GM23338 (cell line): ENCODE results near the gene UTP11. TPM values are rescaled to one million over a fixed set of nuclear protein-coding genes. Genes with fewer than 3 reads are reported as not detected.

Source experiments
- ATAC-seq: fragments of 200-7000 bp; cut with Tn5 transposase; 3 replicates; pipeline ENCODE4 v1.9.1; 2020
- DNase-seq: peaks from one replicate; pipeline ENCODE4 v3.0.0-alpha.2; 2015; ENCODE audit warnings: low spot score
- H2AFZ ChIP-seq: fragments of 200-600 bp; sonication (generic); 2 replicates; pipeline ENCODE4 v1.8.0; 2016; ENCODE audit warnings: antibody characterized with exemption, mild to moderate bottlenecking, moderate library complexity
- H3F3A ChIP-seq: fragments of 200-600 bp; sonication (generic); replicated peaks from 2 replicates; pipeline ENCODE4 v1.8.0; 2017; ENCODE audit warnings: antibody characterized with exemption, mixed run types, low read depth
- H3K27ac ChIP-seq: fragments of 200-600 bp; sonication (generic); 2 replicates; pipeline ENCODE4 v1.6.1; 2016; ENCODE audit warnings: low read depth
- H3K27me3 ChIP-seq: fragments of 200-600 bp; sonication (generic); 2 replicates; pipeline ENCODE4 v1.8.0; 2016; ENCODE audit warnings: mild to moderate bottlenecking, mixed run types, moderate library complexity; ENCODE audit not compliant: insufficient read depth
- H3K36me3 ChIP-seq: fragments of 200-600 bp; sonication (generic); 2 replicates; pipeline ENCODE4 v1.8.0; 2016; ENCODE audit warnings: mild to moderate bottlenecking; ENCODE audit not compliant: insufficient read depth
- H3K4me1 ChIP-seq: fragments of 200-600 bp; sonication (generic); 2 replicates; pipeline ENCODE4 v1.8.0; 2016; ENCODE audit warnings: mild to moderate bottlenecking, moderate library complexity; ENCODE audit not compliant: insufficient read depth
- H3K4me2 ChIP-seq: fragments of 200-600 bp; sonication (generic); 2 replicates; pipeline ENCODE4 v1.7.1; 2017; ENCODE audit warnings: mixed run types
- H3K4me3 ChIP-seq: fragments of 200-600 bp; sonication (generic); 2 replicates; pipeline ENCODE4 v1.6.1; 2016; ENCODE audit warnings: mixed run types
- H3K79me2 ChIP-seq: fragments of 200-600 bp; sonication (generic); replicated peaks from 2 replicates; pipeline ENCODE4 v1.8.0; 2017; ENCODE audit warnings: mild to moderate bottlenecking; ENCODE audit not compliant: insufficient read depth
- H3K9me2 ChIP-seq: fragments of 200-600 bp; sonication (generic); 2 replicates; pipeline ENCODE4 v1.8.0; 2017; ENCODE audit not compliant: insufficient read depth
- H4K20me1 ChIP-seq: fragments of 200-600 bp; sonication (generic); replicated peaks from 2 replicates; pipeline ENCODE4 v1.8.0; 2017; ENCODE audit warnings: mild to moderate bottlenecking; ENCODE audit not compliant: insufficient read depth
- H3K27ac Mint-ChIP-seq: 2 replicates; pipeline ENCODE4 v1.8.0; 2020; ENCODE audit warnings: inconsistent platforms, mild to moderate bottlenecking, moderate library complexity, mixed read lengths
- H3K27me3 Mint-ChIP-seq: 3 replicates; pipeline ENCODE4 v1.8.0; 2022; ENCODE audit warnings: low read depth, mild to moderate bottlenecking, moderate library complexity, mixed read lengths, inconsistent platforms; ENCODE audit not compliant: insufficient read depth, poor library complexity
- H3K36me3 Mint-ChIP-seq: 3 replicates; pipeline ENCODE4 v1.8.0; 2021; ENCODE audit warnings: low read depth, mild to moderate bottlenecking, inconsistent platforms, moderate library complexity, mixed read lengths
- H3K4me1 Mint-ChIP-seq: 3 replicates; pipeline ENCODE4 v1.8.0; 2020; ENCODE audit warnings: mild to moderate bottlenecking, inconsistent platforms, mixed read lengths
- H3K4me3 Mint-ChIP-seq: 3 replicates; pipeline ENCODE4 v1.8.0; 2021; ENCODE audit warnings: moderate library complexity, mild to moderate bottlenecking, inconsistent platforms, mixed read lengths
- H3K9me3 Mint-ChIP-seq: 3 replicates; pipeline ENCODE4 v1.8.0; 2020; ENCODE audit warnings: moderate library complexity, mild to moderate bottlenecking, inconsistent platforms, mixed read lengths
- CREB1 ChIP-seq: fragments of 250-450 bp; sonication (Bioruptor Pico); IDR thresholded peaks from 2 replicates; pipeline ENCODE4 v1.5.0; 2020; ENCODE audit warnings: low read depth, mild to moderate bottlenecking, moderate library complexity
- EZH2 ChIP-seq: fragments of 200-600 bp; sonication (generic); IDR thresholded peaks from one replicate; pipeline ENCODE4 v1.8.0; 2017; ENCODE audit warnings: antibody characterized with exemption, mild to moderate bottlenecking, low read depth; ENCODE audit not compliant: unreplicated experiment
- EZH2phosphoT487 ChIP-seq: fragments of 200-600 bp; sonication (generic); IDR thresholded peaks from one replicate; pipeline ENCODE4 v1.8.1; 2018; ENCODE audit warnings: antibody characterized with exemption; ENCODE audit not compliant: unreplicated experiment
- POLR2AphosphoS5 ChIP-seq: IDR thresholded peaks from 2 replicates; pipeline ENCODE4 v1.6.1; 2016; ENCODE audit warnings: antibody characterized with exemption, low read depth
- STAT1 ChIP-seq: IDR thresholded peaks from one replicate; pipeline ENCODE4 v1.6.1; 2016; ENCODE audit warnings: antibody characterized with exemption; ENCODE audit not compliant: unreplicated experiment
- ZNF114 ChIP-seq: fragments of 250-450 bp; sonication (Bioruptor Pico); IDR thresholded peaks from 2 replicates; pipeline ENCODE4 v1.5.0; 2020; ENCODE audit warnings: mild to moderate bottlenecking, moderate library complexity
- polyA plus RNA-seq: library from polyadenylated mRNA; unstranded; fragments of >200 nt; fragmentation: Nextera tagmentation; extraction: Ambion mirVana; gene quantifications from 2 replicates; pipeline ENCODE4 v1.2.1, GENCODE V29; 2016
- total RNA-seq: library from RNA; depleted of rRNA; stranded (reverse); fragments of >200 nt; shearing (Covaris generic); gene quantifications from 2 replicates; pipeline ENCODE4 v1.2.3, GENCODE V29; 2014
- TF ChIP-seq, protein P1 (sequence below): IDR thresholded peaks from one replicate; pipeline ENCODE4 v1.6.1; 2018; ENCODE audit warnings: antibody characterized with exemption; ENCODE audit not compliant: unreplicated experiment

UTP11 gene
- total and polyA plus RNA-seq, 2 experiments from 2014 or later: 67.8 to 105 TPM

DNA sequence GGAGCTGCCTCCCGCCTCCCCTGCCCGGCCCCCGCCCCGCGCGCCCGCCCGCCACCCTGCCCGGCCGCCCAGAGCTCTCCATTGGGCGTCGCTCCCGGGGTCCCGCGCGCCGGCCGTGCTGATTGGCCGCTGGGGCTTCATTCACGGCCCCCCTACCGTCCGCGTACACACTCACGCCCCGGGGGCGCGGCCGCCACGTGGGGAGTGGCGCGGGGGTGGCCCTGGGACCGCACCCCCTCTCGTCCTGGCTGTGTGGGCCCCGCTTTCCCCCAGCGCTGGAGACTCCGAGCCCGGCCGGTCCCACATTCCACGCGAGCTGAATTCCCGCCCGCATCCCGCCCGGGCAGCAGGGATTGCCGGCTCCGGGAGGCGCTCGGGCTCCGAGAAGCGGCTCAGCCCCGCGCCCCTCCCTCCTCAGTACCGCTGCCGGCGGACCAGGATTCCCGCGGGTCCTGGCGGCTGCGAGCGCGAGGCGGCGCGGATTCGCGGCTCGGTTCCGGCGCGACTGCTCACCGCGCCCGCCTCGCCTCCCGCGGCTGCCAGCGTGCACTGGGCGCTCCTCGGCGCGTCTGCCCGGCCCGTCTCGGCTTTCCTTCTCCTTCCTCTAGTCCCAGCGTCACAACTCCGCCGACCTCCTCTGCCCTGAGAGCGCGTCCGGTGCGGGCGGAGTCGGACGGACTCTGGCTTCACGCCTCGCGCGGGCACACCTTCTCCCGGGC lies 34.5 kb downstream of the UTP11 start:
- Histone ChIP-seq H3F3A (0 out of 2 replicates have a peak, but pooled peaks cover 3% of the 10 kb centered on the region), H2AFZ (peak overlapping the region; percentile 80; the same call in 1 of the 2 replicates), H4K20me1 (peaks cover 12% of the 10 kb centered on the region), H3K27me3 (peaks cover 67% of the 10 kb centered on the region), H3K9me2 (no peaks in the 10 kb centered on the region; the same call in 1 of the 2 replicates), H3K4me1 (peaks cover 12% of the 10 kb centered on the region), H3K4me3 (peak overlapping the region; percentile 71), H3K79me2 (peaks cover 14% of the 10 kb centered on the region), H3K36me3 (no peaks in the 10 kb centered on the region), H3K4me2 (peak overlapping the region; percentile 93), H3K27ac (no peak overlapping the region)
- Mint-ChIP-seq H3K36me3 (peaks cover 22% of the 10 kb centered on the region), H3K4me3 (peak overlapping the region; percentile 86), H3K27ac (no peak overlapping the region), H3K27me3 (peaks cover 42% of the 10 kb centered on the region), H3K4me1 (peaks cover 46% of the 10 kb centered on the region), H3K9me3 (no peaks in the 10 kb centered on the region)
- ATAC-seq: peak; percentile 57
- DNase-seq: peak; percentile 90
- peak; percentile 53; the same call in 1 of the 2 replicates for TF ChIP-seq CREB1
- TF ChIP-seq POLR2AphosphoS5: no peak
- TF ChIP-seq STAT1: no peak
- no peak for TF ChIP-seq EZH2phosphoT487
- no peak for TF ChIP-seq ZNF114 (CRISPR knock-in tag)
- TF ChIP-seq, protein P1, sequence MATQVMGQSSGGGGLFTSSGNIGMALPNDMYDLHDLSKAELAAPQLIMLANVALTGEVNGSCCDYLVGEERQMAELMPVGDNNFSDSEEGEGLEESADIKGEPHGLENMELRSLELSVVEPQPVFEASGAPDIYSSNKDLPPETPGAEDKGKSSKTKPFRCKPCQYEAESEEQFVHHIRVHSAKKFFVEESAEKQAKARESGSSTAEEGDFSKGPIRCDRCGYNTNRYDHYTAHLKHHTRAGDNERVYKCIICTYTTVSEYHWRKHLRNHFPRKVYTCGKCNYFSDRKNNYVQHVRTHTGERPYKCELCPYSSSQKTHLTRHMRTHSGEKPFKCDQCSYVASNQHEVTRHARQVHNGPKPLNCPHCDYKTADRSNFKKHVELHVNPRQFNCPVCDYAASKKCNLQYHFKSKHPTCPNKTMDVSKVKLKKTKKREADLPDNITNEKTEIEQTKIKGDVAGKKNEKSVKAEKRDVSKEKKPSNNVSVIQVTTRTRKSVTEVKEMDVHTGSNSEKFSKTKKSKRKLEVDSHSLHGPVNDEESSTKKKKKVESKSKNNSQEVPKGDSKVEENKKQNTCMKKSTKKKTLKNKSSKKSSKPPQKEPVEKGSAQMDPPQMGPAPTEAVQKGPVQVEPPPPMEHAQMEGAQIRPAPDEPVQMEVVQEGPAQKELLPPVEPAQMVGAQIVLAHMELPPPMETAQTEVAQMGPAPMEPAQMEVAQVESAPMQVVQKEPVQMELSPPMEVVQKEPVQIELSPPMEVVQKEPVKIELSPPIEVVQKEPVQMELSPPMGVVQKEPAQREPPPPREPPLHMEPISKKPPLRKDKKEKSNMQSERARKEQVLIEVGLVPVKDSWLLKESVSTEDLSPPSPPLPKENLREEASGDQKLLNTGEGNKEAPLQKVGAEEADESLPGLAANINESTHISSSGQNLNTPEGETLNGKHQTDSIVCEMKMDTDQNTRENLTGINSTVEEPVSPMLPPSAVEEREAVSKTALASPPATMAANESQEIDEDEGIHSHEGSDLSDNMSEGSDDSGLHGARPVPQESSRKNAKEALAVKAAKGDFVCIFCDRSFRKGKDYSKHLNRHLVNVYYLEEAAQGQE: peak; percentile 11

DNA sequence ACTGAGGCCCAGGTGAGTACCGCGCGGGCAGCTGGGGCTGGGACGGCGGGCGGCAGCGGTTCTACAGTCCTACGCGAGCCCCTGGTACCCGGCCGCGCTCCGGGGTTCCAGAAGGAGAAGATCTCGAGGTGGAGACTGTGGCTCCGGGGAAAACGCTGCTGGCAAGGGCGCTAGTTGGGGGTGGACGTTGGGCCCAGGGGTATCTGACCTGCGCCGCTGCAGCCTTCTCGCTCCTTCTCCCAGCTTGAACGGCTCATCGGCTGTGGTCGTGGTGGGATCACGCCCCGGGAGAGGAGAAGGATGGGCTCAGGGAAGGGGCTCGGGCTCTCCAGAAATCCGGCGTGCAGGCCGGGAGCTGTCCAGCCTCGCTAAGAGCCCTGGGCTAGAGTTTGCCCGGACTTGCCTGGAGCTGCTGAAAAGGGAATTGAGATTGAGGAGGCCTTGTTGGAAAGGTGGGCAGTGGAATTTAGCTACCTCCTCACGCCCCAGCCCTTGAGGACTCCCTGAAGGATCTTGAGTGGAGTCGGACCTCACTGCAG lies 35.1 kb downstream of the UTP11 start:
- Mint-ChIP-seq H3K9me3 (no peaks in the 10 kb centered on the region), H3K4me1 (peaks cover 46% of the 10 kb centered on the region), H3K36me3 (peaks cover 16% of the 10 kb centered on the region), H3K27ac (no peak overlapping the region), H3K27me3 (peaks cover 41% of the 10 kb centered on the region), H3K4me3 (peak overlapping the region; percentile 86)
- ATAC-seq (peak; percentile 53), DNase-seq (peak; percentile 79)
- Histone ChIP-seq H3F3A (peaks cover 3% of the 10 kb centered on the region; the same call in 1 of the 2 replicates), H3K36me3 (no peaks in the 10 kb centered on the region), H4K20me1 (peaks cover 15% of the 10 kb centered on the region), H3K79me2 (peaks cover 14% of the 10 kb centered on the region), H3K27ac (no peak overlapping the region), H3K4me1 (peaks cover 16% of the 10 kb centered on the region), H2AFZ (peak overlapping the region; percentile 80), H3K27me3 (peaks cover 65% of the 10 kb centered on the region), H3K4me3 (peak overlapping the region; percentile 71), H3K4me2 (peak overlapping the region; percentile 93), H3K9me2 (no peaks in the 10 kb centered on the region; the same call in 1 of the 2 replicates)
- TF ChIP-seq, protein P1: peak; percentile 80
- TF ChIP-seq EZH2 (peak; percentile 33), CREB1 (no peak)
